Natural killer cell (primary cell): Measurements from ENCODE around the gene ZMYM1. TPM values are rescaled to one million over a fixed set of nuclear protein-coding genes. Genes with fewer than 3 reads are reported as not detected.
"Not testable (repeated sequence)": the region's sequence is repeated elsewhere in the genome, so short reads cannot be mapped to it uniquely, and the experiment has no call there.

Source experiments
- ATAC-seq, 3 donors: fragments of 150-1000 bp in 2 of 3; fragments of 200-7000 bp in 1 of 3; cut with Tn5 transposase; 1 replicate in 1 of 3; 2 replicates in 2 of 3; pipeline ENCODE4 v1.10.0; 2021; ENCODE audit warnings: mild to moderate bottlenecking in 2 of 3, moderate library complexity in 2 of 3
- DNase-seq, 2 donors: peaks; one replicate each; pipeline versions ENCODE4 v3.0.0 to v3.0.0-alpha.2; 2013 to 2021; ENCODE audit warnings: mixed read lengths in 1 of 2
- H3K27ac ChIP-seq: one replicate; pipeline ENCODE4 v1.5.1; 2013; ENCODE audit warnings: mild to moderate bottlenecking, low read length
- H3K27me3 ChIP-seq: one replicate; pipeline ENCODE4 v1.6.1; 2013; ENCODE audit warnings: low read length; ENCODE audit not compliant: control insufficient read depth, insufficient read depth
- H3K36me3 ChIP-seq: one replicate; pipeline ENCODE4 v1.6.1; 2013; ENCODE audit warnings: low read length; ENCODE audit not compliant: control insufficient read depth, insufficient read depth
- H3K4me1 ChIP-seq: one replicate; pipeline ENCODE4 v1.6.1; 2013; ENCODE audit warnings: low read length; ENCODE audit not compliant: control insufficient read depth, insufficient read depth
- H3K4me3 ChIP-seq: one replicate; pipeline ENCODE4 v1.5.1; 2013; ENCODE audit warnings: low read length
- H3K9me3 ChIP-seq: one replicate; pipeline ENCODE4 v1.6.1; 2013; ENCODE audit warnings: low read length; ENCODE audit not compliant: control insufficient read depth, insufficient read depth
- H3K27ac Mint-ChIP-seq, 2 donors: one replicate each; pipeline ENCODE4 v1.8.0; 2022; ENCODE audit warnings: mild to moderate bottlenecking in 2 of 2, mixed read lengths in 2 of 2, moderate library complexity in 1 of 2
- H3K27me3 Mint-ChIP-seq, 2 donors: one replicate each; pipeline ENCODE4 v1.8.0; 2022; ENCODE audit warnings: low read depth in 2 of 2, mixed read lengths in 2 of 2
- H3K36me3 Mint-ChIP-seq: one replicate; pipeline ENCODE4 v1.8.0; 2022; ENCODE audit warnings: mixed read lengths
- H3K4me1 Mint-ChIP-seq, 2 donors: one replicate each; pipeline ENCODE4 v1.8.0; 2022; ENCODE audit warnings: mixed read lengths in 2 of 2
- H3K4me3 Mint-ChIP-seq: one replicate; pipeline ENCODE4 v1.8.0; 2022; ENCODE audit warnings: mild to moderate bottlenecking, moderate library complexity, mixed read lengths
- H3K9me3 Mint-ChIP-seq, 2 donors: one replicate each; pipeline ENCODE4 v1.8.0; 2022; ENCODE audit warnings: mixed read lengths in 2 of 2
- WGBS: methylation state at CpG from one replicate; pipeline ENCODE4 v1.1.7; 2013; ENCODE audit warnings: missing lambda C conversion rate; ENCODE audit not compliant: insufficient coverage; 5-methylcytosine and 5-hydroxymethylcytosine counted together
- intact Hi-C: fragments of 100-400 bp; cut with micrococcal nuclease; formaldehyde crosslinking; loops from one replicate; pipeline ENCODE4 v1.14.2; 2022
- total RNA-seq, 4 donors: library from RNA; stranded (reverse); fragments of 120-200 nt in 1 of 4; gene quantifications; one replicate each; pipeline versions ENCODE4 v1.2.3 to v1.2.4, GENCODE V29; 2013 to 2022
- TF ChIP-seq, protein P1 (sequence below): fragments of 200-600 bp; IDR thresholded peaks from one replicate; pipeline ENCODE4 v1.8.0; 2022; ENCODE audit warnings: antibody characterized with exemption

Gene ZMYM1
- total RNA-seq, 3 donors from 2014 or later (not counting 1 experiment from before 2014, with no cell fraction given) = 15.0 to 19.1 (median 19.1) TPM

DNA sequence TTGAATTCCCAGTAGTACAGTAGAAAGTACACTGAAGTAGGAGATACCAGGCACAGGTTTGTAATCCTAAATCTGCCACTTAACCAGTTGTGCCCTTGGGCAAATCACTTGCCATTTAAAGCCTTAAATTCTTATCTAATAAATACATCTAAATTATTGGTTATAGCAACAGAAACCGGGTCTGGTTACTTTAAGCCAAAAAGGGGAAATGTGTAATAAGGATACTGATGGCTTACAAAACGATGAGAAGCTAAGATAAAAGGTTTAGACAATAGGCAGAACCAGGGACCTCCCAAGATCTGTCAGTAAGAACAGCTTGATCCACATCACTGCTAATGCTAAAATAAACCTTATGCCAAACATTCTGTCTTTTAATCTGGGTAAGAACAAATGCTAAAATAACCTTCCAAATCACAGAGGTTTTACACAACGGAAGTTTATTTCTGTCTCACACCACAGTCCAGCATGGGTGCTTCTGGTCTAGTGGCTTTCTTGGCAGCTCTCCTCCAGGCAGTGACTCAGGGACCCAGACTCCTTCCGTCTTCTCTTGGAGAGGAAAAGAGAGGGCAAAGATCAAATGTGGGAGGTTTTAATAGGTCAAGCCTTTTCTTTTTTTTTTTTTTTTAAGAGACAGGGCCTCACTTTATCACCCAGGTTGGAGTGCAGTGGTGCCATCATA, 16.5 kb upstream of the ZMYM1 start:
- WGBS = 8% methylated on average over 4 of the region's 4 CpGs
- H3K4me3 Mint-ChIP-seq = no peak overlapping the region
- peaks cover 6% of the 10 kb centered on the region for H3K9me3 ChIP-seq
- no peaks in the 10 kb centered on the region for H3K27me3 ChIP-seq
- H3K27ac Mint-ChIP-seq = no peak overlapping the region
- DNase-seq (no peak), ATAC-seq (no peak)
- H3K27me3 Mint-ChIP-seq = peaks cover 13 to 21% of the 10 kb centered on the region in 2 donors
- no peaks in the 10 kb centered on the region for H3K9me3 Mint-ChIP-seq
- no peaks in the 10 kb centered on the region for H3K36me3 ChIP-seq
- intact Hi-C loops = no loop called here
- no peaks in the 10 kb centered on the region for H3K4me1 ChIP-seq
- no peak overlapping the region for H3K4me3 ChIP-seq
- TF ChIP-seq, protein P1, sequence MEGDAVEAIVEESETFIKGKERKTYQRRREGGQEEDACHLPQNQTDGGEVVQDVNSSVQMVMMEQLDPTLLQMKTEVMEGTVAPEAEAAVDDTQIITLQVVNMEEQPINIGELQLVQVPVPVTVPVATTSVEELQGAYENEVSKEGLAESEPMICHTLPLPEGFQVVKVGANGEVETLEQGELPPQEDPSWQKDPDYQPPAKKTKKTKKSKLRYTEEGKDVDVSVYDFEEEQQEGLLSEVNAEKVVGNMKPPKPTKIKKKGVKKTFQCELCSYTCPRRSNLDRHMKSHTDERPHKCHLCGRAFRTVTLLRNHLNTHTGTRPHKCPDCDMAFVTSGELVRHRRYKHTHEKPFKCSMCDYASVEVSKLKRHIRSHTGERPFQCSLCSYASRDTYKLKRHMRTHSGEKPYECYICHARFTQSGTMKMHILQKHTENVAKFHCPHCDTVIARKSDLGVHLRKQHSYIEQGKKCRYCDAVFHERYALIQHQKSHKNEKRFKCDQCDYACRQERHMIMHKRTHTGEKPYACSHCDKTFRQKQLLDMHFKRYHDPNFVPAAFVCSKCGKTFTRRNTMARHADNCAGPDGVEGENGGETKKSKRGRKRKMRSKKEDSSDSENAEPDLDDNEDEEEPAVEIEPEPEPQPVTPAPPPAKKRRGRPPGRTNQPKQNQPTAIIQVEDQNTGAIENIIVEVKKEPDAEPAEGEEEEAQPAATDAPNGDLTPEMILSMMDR = no peak
- H3K36me3 Mint-ChIP-seq = no peaks in the 10 kb centered on the region
- H3K27ac ChIP-seq = no peak overlapping the region
- H3K4me1 Mint-ChIP-seq = no peaks in the 10 kb centered on the region

DNA sequence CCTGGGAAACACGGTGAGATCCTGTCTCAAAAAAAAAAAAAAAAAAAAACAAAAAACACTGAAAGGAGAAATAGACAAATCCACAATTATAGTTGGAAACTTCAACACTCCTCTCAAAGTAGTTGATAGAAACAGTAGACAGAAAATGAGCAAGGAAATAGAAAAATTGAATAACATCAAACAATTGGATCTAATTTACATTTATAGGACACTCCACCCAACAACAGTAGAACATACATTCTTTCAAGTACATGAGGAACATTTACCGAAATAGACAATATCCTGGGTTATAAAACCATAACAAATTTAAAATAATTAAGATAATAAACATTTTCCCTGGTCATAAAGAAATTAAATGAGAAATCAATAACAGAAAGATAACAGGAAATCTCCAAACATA, 14.9 kb upstream of the ZMYM1 start:
- WGBS = 100% methylated on average over 1 of the region's 2 CpGs

DNA sequence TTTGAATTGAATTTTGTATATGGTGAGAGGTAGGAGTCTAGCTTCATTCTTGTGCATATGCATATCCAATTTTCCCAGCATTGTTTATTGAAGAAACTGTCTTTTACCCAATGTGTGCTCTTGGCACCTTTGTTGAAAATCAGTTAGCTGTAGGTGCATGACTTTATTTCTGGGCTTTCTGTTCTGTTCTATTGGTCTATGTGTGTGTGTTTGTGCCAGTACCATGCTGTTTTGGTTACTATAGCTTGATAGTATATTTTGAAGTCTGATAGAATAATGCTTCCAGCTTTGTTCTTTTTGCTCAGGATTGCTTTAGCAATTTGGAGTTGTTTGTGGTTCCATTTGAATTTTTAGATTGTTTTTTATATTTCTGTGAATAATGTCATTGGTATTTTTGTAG, 9.4 kb upstream of the ZMYM1 start:
- H3K4me1 Mint-ChIP-seq = no peaks in the 10 kb centered on the region
- ATAC-seq (no peak), DNase-seq (no peak)
- H3K36me3 ChIP-seq = no peaks in the 10 kb centered on the region
- TF ChIP-seq, protein P1 = no peak
- H3K27ac Mint-ChIP-seq = no peak overlapping the region
- intact Hi-C loops = no loop called here
- H3K4me1 ChIP-seq = no peaks in the 10 kb centered on the region
- no peak overlapping the region for H3K4me3 Mint-ChIP-seq
- H3K27me3 Mint-ChIP-seq = peaks cover 6 to 31% of the 10 kb centered on the region in 2 donors
- H3K9me3 ChIP-seq = no peaks in the 10 kb centered on the region
- H3K27ac ChIP-seq = no peak overlapping the region
- H3K4me3 ChIP-seq = no peak overlapping the region
- no peaks in the 10 kb centered on the region for H3K27me3 ChIP-seq
- no peaks in the 10 kb centered on the region for H3K9me3 Mint-ChIP-seq
- H3K36me3 Mint-ChIP-seq = no peaks in the 10 kb centered on the region

More for the DNA sequence above, 14.9 kb upstream of the ZMYM1 start:
- DNase-seq = no peak
- Histone ChIP-seq H3K9me3 (peaks cover 6% of the 10 kb centered on the region), H3K27ac (no peak overlapping the region), H3K27me3 (no peaks in the 10 kb centered on the region), H3K4me3 (no peak overlapping the region), H3K4me1 (no peaks in the 10 kb centered on the region), H3K36me3 (no peaks in the 10 kb centered on the region)
- ATAC-seq = no peak
- Mint-ChIP-seq H3K9me3 (no peaks in the 10 kb centered on the region), H3K27ac (no peak overlapping the region), H3K4me1 (no peaks in the 10 kb centered on the region), H3K4me3 (no peak overlapping the region), H3K36me3 (no peaks in the 10 kb centered on the region), H3K27me3 (peaks cover 3 to 7% of the 10 kb centered on the region in 2 donors)
- intact Hi-C loops = no loop called here
- TF ChIP-seq, protein P1 = no peak

DNA sequence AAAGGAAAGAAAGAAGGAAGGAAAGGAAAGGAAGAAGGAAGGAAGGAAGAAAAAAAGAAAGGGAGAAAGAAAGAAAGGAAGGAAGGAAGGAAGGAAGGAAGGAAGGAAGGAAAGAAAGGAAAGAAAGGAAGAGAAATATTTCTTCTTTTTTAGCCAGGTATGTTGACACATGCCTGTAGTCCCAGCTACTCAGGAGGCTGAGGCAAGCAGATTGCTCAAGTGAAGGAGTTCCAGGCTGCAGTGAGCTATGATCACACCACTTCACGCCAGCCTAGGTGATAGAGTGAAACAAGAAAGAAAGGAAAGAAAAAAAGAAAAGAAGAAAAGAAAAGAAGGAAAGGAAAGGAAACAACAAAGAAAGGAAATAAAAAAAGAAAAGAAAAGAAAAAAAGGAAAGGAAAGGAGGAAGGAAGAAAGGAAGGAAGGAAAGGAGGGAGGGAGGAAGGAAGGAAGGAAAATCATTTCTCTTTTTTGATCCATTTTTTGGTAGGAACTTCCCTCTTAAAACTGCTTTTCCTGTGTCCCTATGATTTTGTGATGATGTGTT, 5.8 kb upstream of the ZMYM1 start:
- Histone ChIP-seq H3K4me3 (no peak overlapping the region), H3K27ac (no peak overlapping the region), H3K4me1 (no peaks in the 10 kb centered on the region), H3K27me3 (no peaks in the 10 kb centered on the region), H3K9me3 (no peaks in the 10 kb centered on the region), H3K36me3 (no peaks in the 10 kb centered on the region)
- H3K4me3 Mint-ChIP-seq = no peak overlapping the region
- H3K27me3 Mint-ChIP-seq = peaks cover 6 to 24% of the 10 kb centered on the region in 2 donors
- H3K27ac Mint-ChIP-seq = no peak overlapping the region
- WGBS = 100% methylated on average over 1 of the region's 1 CpG
- DNase-seq = no peak
- no peaks in the 10 kb centered on the region for H3K36me3 Mint-ChIP-seq
- TF ChIP-seq, protein P1 = no peak
- ATAC-seq = no peak
- intact Hi-C loops = no loop called here
- no peaks in the 10 kb centered on the region for H3K4me1 Mint-ChIP-seq
- no peaks in the 10 kb centered on the region for H3K9me3 Mint-ChIP-seq

DNA sequence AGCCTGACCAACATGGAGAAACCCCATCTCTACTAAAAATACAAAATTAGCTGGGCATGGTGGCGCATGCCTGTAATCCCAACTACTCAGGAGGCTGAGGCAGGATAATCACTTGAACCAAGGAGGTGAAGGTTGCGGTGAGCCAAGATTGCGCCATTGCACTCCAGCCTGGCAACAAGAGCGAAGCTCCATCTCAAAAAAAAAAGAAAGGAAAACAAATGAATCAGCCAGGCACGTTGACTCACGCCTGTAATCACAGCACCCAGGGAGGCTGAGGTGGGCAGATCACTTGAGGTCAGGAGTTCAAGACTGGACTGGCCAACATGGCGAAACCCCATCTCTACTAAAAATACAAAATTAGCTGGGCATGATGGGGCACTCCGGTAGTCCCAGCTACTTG, 2.8 kb upstream of the ZMYM1 start:
- H3K36me3 ChIP-seq, H3K27ac ChIP-seq, H3K4me3 ChIP-seq, DNase-seq, H3K27ac Mint-ChIP-seq, H3K36me3 Mint-ChIP-seq, H3K9me3 Mint-ChIP-seq, H3K9me3 ChIP-seq, H3K27me3 ChIP-seq, ATAC-seq, H3K4me3 Mint-ChIP-seq, intact Hi-C loops: not testable (repeated sequence)
- peaks cover 13% of the 10 kb centered on the region for H3K4me1 ChIP-seq
- peaks cover 27% of the 10 kb centered on the region in 2 donors for H3K4me1 Mint-ChIP-seq
- 93% methylated on average over 8 of the region's 8 CpGs for WGBS
- H3K27me3 Mint-ChIP-seq = peaks cover 6 to 24% of the 10 kb centered on the region in 2 donors
